Cerebellar nuclear complex (tissue), 1 donor: Measurements from ENCODE around the gene SLC29A3.
"Not testable (repeated sequence)": the region's sequence is repeated elsewhere in the genome, so short reads cannot be mapped to it uniquely, and the experiment has no call there.

Experiments used
- DNase-seq, 2 experiments: peaks; one replicate each; lab custom pipeline; 2025; lab: John Stamatoyannopoulos, UW

Gene SLC29A3

DNA sequence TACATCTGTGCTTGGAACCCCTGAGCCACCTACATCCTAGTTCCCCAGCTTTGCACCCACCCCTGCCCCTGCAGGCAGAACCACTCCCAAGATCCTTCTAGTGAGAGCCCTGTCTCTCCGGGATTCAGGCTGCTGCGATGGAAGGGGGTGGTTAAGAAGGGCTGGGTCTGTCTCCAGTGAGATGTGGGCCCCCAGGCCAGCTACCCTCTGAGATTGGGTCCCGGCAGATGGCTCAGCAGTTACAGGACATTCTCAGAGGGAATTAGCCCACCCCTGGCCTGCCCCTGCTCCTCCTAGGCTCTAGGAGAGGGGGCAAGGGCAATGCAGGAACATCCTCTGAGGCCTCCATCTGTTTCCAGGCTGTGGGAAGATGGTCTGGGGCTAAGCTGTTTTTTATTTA lies 27.7 kb downstream of the SLC29A3 start:
- DNase-seq, result no peak

- no peak for DNase-seq
Measured at GRCh38 chr10:71347587-71348395, 28.7 kb downstream of the SLC29A3 start.

GRCh38 chr10:71348850-71349249 lies 29.8 kb downstream of the SLC29A3 start:
- DNase-seq, result no peak

- no peak for DNase-seq
Measured at GRCh38 chr10:71349406-71349805, 30.3 kb downstream of the SLC29A3 start.

DNA sequence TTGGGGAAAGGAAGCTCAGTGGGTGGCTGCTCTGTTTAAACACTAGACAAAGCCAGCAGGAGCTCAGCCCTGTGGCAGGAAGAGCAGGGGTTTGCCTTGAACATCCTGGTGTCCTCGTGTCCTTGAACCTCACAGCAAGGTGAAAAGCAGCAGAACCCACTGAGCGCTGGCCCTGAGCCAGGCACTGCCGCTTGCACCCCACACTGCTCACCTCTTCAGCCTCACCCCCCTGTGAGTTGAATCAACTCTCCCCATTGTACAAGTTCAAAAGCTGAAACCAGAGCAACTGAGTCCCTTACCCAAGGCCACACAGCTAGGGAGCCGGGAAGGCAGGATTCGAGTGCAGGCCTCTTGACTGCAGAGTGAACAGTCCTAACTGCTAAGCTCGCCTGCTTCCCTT lies 32.0 kb downstream of the SLC29A3 start:
- no peak for DNase-seq

- peak; percentile 38 to 79 for DNase-seq
Measured at GRCh38 chr10:71351628-71352319, 32.7 kb downstream of the SLC29A3 start.

DNA sequence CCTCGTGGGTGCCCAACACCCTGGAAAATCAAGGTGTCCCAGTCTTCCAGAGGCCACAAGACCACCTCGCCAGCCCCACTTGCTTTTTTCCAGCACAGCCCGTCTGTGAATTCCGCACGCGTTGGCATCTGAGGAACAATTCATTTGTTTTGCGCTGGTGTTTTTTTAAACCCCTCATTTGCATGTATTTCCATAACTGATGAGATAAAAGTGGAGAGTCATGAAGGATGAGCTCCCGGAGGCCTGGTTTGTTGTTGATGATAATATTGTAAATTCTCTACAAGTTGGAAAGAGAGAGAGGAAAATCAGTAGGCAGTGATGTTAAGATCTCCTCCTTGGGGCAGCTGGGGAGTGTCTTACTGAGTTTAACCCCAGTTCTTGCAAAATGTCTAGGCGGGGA lies 34.6 kb downstream of the SLC29A3 start:
- no peak for DNase-seq

- DNase-seq, result no peak
Measured at GRCh38 chr10:71354776-71355175, 35.7 kb downstream of the SLC29A3 start.

- no peak for DNase-seq
Measured at GRCh38 chr10:71355886-71356285, 36.8 kb downstream of the SLC29A3 start.

GRCh38 chr10:71357792-71358265 lies 38.8 kb downstream of the SLC29A3 start:
- no peak for DNase-seq

- no peak for DNase-seq
Measured at GRCh38 chr10:71358277-71358676, 39.2 kb downstream of the SLC29A3 start.

GRCh38 chr10:71358906-71359305 lies 39.8 kb downstream of the SLC29A3 start:
- not testable (repeated sequence) for DNase-seq

DNA sequence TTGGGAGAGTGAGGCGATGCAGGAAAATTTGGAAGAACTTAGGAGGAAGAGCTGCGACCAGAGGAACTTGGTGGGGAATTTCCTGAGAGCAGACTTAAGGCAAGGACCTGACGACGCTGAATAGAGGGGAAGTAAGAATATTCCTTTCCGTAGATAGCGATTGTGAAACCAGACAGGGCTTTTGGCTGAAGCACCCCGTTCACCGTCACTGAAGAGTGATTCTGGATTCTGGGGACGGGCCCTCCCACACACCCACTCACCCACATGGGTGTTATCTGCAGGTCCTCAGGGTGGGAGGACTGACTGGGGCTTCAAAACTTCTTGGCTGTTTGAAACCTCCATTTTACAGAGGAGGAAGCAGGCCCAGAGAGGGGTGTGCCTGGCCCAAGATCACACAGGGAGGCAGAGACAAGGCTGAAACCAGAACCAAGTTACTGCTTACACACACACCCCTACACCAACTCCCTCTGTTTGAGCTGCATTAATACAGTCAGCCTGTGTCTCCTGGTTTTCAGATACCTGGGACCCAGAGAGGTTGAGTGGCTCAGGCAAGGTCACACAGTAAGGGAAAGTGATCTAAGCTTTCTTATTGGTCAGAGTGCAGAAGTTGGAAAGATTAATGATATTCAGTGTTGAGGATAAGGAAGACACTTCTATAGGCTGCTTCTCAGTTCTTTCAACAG lies 40.4 kb downstream of the SLC29A3 start:
- no peak for DNase-seq

DNA sequence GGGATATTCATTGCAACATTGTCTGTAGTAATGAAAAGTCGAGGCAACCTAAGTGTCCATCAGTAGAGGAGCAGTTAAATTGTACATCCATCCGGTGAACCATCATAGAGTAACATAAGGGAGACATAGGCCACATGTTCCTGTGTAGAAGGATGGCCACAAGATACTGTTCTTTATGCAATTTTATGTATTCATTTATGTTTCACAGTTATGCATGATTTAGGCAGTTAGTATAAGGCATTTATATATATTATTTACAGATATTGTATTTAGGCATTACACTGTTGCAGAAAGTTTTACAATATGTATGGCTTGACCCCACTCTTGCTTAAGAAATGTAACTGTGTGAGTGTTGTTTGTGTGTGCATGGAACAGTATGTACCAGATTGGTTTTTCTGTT lies 41.7 kb downstream of the SLC29A3 start:
- no peak for DNase-seq

DNA sequence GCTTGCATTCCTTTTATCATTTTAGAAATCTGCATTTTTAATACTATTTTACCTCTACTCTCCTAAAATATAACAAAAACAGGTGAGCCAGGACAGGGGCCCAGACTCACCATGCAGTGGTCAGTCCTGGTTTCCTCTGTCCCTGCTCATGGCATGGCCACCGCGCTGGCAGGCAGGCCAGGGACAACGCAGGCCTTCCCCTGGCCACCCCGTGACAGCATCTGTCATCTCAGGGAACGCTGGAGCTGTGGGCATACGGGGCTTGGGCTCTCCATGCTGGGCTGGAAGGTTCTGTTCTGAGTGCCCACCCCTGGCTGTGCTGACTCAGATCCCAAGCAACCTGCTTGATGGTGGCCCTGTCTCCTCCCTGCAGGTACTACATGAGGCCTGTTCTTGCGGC lies 42.5 kb downstream of the SLC29A3 start:
- no peak for DNase-seq

DNA sequence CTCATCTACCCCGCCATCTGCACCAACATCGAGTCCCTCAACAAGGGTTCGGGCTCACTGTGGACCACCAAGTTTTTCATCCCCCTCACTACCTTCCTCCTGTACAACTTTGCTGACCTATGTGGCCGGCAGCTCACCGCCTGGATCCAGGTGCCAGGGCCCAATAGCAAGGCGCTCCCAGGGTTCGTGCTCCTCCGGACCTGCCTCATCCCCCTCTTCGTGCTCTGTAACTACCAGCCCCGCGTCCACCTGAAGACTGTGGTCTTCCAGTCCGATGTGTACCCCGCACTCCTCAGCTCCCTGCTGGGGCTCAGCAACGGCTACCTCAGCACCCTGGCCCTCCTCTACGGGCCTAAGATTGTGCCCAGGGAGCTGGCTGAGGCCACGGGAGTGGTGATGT lies 43.1 kb downstream of the SLC29A3 start:
- no peak for DNase-seq

DNA sequence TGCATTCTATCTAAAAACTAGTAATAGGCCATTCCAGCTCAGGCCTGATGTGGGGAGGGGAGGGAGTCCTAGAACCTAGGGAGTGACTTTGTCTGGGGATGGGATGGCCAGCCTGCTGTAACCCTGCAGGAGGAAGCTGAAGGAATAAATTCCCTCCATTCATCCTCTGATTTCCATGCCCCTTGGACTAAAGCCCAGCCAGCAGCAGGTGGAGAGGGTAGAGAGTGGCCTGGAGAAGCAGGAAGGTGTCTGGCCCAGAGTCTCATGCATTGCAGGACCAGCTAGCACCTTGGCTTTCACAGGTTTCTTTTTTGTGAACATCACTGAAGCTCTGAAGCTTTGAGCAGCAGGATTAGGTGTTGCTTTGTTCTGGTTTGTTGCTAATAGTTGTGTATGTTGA lies 44.9 kb downstream of the SLC29A3 start:
- DNase-seq, result no peak

- DNase-seq, result no peak
Measured at GRCh38 chr10:71365366-71365765, 46.3 kb downstream of the SLC29A3 start.

DNA sequence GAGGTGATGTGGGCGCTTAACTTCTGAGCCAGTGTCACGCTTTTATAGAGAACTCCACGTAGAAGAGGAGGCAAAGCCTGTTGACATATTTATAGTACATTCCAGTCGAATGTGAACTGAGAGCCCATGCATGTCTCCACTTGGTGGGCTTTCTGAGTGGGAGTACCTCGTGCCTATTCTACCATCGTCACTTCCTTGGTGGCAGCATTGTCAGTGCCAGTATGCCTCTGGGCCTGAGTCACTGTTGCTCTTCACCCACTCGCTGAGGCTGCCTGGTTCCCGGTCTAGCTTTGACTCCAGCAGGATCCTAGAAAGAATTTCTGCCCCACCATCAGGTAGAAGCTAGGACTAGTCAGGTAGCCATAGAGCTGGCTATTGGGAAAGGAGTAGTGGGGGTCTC lies 47.6 kb downstream of the SLC29A3 start:
- DNase-seq, result no peak

DNA sequence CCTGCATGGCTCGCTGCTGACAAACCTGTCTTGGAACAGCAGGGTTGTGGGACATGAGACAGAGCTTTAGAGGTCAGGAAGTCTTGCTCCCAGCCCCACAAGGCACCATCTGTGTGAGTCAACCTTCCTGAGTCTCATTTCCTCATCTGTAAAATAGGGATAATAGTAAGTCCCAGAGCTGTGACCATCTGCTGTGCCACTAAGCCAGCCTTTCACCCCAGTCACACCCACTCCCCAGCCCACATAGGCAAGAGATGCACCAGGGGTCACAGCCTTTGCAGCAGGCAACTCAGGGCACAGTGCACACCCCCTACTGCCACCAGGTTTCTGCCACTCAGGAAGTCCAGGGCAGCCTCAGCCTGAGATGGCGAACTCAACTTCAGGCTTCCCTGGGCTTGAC lies 48.2 kb downstream of the SLC29A3 start:
- no peak for DNase-seq

GRCh38 chr10:71368176-71368575 lies 49.1 kb downstream of the SLC29A3 start:
- DNase-seq, result no peak

GRCh38 chr10:71368643-71369042 lies 49.6 kb downstream of the SLC29A3 start:
- DNase-seq, result no peak

GRCh38 chr10:71369602-71370001 lies 50.5 kb downstream of the SLC29A3 start:
- DNase-seq, result no peak
